ENCODE results near the gene TRIM61.
"Not testable (repeated sequence)": the region's sequence is repeated elsewhere in the genome, so short reads cannot be mapped to it uniquely, and the experiment has no call there.

- not testable (repeated sequence) for TF ChIP-seq CTCF, POLR2A (IDR thresholded peaks at IDR 0.05)
Observed at GRCh38 chr4:164998526-164999080, 21.1 kb upstream of the TRIM61 start.

Measured in esophagus squamous epithelium (tissue), 4 donors.